LHCN-M2 (cell line): ENCODE results near the gene TERB1. TPM values are rescaled to one million over a fixed set of nuclear protein-coding genes. Genes with fewer than 3 reads are reported as not detected.

Source experiments
- DNase-seq: peaks from one replicate; pipeline ENCODE4 v3.0.0-alpha.2; 2012; ENCODE audit warnings: low read depth
- polyA plus RNA-seq: library from polyadenylated mRNA; unstranded; fragments of >200 nt; gene quantifications from one replicate; pipeline ENCODE4 v1.2.1, GENCODE V29; 2012; ENCODE audit warnings: missing spikeins
- total RNA-seq: library from RNA; depleted of rRNA; stranded (reverse); fragments of >200 nt; gene quantifications from 2 replicates; pipeline ENCODE4 v1.2.3, GENCODE V29; 2014; rRNA removed

The TERB1 gene, protein sequence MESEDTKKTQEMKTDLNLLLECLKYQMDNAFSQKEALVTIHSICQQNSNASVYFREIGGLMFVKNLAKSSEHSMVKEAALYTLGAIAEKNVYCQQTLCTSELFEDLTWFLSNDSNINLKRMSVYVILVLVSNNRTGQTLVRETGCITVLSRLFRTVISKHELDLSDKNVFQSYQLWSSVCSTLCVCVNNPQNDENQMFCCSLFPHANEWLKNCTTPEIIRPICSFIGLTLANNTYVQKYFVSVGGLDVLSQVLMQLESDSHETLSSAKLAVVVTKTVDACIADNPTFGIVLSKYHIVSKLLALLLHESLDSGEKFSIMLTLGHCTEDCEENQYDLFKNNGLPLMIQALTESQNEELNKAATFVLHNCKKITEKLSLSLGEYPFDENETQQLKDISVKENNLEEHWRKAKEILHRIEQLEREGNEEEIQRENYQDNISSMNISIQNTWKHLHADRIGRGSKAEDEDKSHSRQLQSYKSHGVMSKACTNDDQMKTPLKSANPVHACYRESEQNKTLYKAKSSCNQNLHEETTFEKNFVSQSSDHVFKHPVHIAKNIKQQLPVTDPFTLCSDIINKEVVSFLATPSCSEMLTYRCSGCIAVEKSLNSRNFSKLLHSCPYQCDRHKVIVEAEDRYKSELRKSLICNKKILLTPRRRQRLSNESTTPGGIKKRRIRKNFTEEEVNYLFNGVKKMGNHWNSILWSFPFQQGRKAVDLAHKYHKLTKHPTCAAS
- total RNA-seq = not detected in 2 replicates
- not detected for polyA plus RNA-seq

DNA sequence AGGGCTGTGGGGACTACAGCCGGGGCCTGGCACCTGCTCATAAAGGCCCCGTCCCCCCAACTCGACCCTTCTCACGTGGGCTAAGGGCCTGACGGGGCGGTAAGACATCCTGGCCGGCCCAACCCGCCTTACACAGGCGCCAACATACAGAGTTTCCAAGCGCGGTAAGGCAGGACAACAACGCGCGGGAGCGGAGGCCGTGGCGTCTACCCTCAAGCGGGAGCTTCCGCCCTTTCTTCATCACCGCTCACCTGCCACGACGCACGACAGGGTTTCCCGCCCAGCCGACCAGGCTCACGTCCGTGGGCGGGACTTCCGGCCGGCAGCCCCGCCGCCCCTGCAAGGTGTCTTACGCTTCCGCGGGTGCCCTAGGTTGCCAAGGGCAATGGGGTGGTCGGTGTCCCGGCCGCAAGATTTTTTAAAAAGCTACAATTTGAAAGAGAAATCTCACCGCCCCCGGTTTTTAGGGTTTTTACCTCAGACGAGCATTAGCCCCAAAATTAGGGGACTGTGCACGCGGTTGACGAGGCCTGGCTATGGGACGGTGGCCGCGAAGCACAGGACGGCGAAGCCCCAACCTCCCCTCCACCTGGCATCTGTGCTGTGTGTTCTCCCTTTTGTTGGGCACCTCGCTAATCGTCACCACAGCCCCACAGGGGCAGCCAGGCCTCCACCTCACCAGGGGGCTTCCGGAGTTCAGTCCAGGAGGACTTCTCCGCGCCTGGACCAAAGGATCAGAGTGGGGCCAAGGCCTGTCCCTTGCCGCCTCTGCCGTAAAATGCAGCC lies at the start of gene TERB1:
TSS of gene TERB1 (minus strand) at position 265 of the 786 bp plus-strand sequence. CDS start 4,786 bp downstream, outside the sequence.
- DNase-seq = no peak

DNA sequence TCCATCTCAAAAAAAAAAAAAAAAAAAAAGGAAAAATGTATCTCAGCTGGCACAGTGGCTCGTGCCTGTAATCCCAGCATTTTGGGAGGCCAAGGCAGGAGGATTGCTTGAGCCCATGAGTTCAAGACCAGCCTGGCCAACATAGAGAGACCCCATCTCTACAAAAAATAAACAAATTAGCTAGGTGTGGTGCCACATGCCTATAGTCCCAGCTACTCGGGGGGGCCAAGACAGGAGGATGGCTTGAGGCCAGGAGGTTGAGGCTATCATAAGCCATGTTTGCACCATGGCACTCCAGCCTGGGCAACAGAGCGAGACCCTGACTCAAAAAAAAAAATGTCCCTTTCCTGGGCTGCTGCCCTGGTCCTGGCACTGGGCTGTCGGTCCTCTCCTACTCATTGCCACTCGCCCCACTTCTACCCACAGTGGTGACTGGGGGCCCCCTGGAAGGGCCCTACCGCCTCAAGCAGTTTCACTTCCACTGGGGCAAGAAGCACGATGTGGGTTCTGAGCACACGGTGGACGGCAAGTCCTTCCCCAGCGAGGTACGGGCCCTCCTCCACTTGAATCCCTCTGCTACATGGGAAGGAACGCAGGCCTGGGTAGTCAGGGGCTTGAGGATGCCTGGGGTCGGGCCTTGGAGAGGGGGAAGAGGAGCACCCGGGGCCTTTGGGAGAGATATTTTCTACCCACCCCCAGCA lies 48.9 kb upstream of the TERB1 start:
- no peak for DNase-seq

DNA sequence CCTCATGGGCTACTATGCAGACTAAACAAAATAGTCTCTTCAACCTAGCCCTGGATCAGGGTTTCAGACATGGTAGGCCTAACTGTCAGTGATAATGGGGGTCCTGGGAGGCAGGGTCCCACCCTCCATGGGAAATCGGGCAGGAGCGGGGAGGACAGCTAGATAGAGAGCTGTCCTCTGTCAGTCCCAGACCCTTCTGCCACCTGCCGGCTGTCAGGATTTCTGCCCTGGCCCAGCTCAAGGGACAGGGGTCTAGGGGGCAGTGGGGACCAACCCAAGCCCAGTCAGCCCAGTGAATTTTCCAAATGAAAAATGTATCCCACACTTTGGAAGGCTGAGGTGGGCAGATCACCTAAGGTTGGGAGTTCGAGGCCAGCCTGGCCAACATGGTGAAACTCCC lies 48.2 kb upstream of the TERB1 start:
- no peak for DNase-seq

DNA sequence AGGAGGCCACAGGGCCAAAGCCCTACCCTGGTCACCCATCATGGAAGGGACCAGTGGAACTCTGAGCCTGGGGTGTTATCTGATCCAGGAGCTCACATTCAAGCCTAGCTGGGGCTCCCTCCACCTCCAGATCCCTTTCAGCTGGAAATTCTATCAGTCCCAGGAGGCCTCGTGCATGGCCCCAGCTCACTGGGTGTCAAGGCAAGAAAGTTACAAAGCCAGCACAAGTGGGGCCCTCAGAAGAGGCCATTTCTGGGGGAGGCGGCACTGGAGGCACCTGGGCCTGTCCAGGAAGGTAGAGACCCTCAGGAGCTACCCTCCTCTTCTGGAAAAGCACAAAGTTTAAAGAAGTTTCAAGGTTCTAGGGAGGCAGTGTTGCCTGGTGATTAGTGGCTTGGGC lies 47.6 kb upstream of the TERB1 start:
- no peak for DNase-seq

DNA sequence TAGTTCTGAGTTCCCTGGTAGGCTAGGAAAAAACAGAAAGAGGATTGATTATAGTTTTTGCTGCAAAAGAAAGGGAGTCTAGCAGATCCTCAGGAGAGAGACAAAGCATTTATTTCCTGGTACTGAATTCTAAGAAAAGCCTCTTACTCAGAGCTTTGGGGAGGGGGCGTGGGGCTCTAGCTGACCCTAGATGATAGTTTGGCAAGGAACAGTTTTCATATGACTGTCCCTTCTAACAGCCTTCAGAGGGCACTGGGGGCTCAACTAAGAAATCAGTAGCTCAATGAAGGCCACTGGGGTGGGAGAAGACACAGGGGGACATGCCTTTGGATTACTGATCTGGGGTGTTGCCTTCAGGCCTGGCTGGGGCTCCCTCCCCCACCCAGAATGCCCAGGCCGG lies 46.8 kb upstream of the TERB1 start:
- no peak for DNase-seq

DNA sequence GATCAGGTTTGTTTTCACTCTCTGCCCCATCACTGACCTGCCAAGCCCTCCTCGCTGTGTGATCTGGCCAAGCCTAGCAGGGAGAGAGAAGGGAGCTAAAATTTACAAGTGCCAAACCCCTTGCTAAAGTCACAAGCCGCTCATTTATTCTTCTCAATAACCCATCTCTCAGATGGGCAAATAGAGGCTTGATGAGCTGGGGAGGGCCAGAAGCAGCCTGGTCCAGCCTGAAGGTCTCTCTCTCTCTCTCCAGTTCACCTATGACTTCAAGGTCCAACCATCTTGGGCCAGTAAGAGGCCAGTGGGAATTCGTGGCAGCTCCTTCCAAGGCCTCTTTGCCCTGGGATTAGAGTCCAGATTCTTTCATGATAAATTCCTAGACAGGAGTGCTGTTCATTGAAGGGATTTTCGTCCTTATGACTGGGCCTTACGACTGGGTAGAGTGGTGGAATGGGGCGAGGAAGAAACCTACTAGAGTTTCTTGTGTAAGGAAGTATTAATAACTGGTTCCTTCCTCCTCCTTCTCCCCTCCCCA lies 46.2 kb upstream of the TERB1 start:
- DNase-seq = no peak

DNA sequence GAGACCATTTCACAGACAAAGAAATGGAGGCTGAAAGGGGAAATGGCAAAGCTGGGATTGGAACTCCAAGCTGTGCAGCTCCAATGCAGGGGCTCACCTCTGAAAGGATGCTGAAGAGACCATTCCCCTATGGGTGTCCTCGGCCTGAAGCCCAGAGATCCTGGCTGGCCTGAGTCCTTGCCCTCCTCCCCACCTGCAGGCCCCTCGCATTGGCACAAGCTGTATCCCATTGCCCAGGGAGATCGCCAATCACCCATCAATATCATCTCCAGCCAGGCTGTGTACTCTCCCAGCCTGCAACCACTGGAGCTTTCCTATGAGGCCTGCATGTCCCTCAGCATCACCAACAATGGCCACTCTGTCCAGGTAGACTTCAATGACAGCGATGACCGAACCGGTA lies 45.4 kb upstream of the TERB1 start:
- no peak for DNase-seq

DNA sequence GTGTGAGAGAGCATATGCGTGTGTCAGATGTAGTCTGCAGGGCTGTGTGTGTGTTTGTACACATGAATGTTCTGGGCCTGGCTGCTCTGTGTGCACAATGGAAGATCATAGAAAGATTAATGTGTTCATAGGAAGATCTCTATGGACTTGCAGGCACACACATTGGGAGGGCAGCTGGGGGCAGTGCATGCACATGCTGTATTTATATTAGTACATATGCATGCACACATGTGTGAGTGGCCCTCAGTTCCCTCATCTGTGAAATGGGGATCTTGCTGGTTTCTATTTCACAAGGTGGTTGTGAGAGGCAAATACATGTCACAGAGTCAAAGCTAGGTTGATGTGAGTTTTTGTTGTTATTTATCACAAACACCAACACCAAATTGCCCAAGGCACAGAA lies 44.9 kb upstream of the TERB1 start:
- no peak for DNase-seq

DNA sequence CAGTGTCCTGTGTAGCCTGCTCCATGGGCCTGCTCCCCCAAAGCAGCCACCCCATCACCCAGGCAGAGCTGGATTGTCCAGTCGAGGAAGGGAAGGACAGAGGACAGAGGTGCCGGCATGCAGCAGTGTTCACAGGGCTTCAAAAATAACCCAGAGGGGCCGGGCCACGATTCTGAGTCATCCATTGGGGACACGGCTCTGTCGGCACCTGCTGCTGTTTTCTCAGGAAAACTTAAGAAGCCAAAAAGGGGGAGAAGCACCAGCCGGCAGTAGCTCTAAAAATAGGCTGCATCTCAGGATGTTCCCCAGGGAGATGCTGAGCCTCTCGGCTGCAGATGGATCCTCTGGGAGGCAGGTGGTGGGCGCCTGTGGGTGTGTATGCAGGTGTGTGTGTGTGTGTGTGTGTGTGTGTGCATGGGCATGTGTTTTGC lies 44.4 kb upstream of the TERB1 start:
- DNase-seq = peak; percentile 84

DNA sequence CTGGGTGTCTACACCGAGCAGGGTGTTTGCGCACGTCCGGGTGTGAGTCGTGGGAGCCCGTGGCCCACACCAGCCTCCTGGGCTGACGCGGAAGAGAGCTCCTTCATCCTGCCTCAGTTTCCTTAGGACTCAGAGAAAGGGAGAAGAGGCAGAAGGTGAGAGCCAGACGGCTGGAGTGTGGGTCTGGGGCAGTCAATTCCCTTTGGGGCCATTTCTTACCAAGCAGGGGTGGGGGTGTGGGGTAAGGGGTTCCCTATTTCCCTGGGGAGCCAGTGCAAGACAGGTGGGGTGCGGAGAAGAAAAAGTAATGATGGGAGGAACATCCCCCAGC lies 43.7 kb upstream of the TERB1 start:
- DNase-seq = no peak

DNA sequence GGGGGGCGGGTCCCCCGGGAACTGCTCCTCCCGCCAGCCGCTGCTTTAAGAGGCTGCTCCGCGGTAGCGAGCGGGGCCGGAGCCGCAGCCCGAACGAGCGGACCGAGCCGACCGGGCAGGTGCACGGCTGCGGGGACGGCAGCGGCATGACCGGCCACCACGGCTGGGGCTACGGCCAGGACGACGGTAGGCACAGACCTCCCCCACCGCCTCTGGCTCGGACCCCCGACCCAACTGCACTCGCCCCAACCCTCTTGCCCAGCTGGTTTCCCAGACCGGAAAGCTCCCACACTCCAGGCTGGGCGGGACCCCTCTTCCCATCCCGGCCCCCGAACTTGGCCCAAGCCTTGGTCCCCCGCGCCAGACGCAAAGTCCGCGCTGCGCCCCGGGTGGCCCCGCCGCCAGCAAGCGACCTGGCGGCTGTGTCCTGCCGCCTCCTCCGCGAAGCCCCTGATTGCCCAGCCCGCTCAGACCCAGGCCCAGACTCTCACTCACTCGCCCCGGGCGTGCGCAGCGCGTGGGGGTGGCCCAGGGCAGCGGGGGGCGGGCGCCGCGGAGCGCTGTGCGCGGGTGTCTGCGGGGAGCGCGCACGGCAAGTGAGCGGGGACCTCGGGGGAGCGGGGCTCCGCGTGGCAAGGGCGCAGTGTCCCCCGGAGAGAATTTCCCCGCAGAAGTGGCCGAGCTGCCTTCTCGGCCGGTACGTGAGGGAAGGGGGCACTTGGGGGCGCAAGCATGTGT lies 43.1 kb upstream of the TERB1 start, which contains the start of gene CA7:
TSS of gene CA7 (plus strand) at position 73 of the 738 bp plus-strand sequence. CDS start at position 147, 74 bp downstream.
- DNase-seq = no peak

DNA sequence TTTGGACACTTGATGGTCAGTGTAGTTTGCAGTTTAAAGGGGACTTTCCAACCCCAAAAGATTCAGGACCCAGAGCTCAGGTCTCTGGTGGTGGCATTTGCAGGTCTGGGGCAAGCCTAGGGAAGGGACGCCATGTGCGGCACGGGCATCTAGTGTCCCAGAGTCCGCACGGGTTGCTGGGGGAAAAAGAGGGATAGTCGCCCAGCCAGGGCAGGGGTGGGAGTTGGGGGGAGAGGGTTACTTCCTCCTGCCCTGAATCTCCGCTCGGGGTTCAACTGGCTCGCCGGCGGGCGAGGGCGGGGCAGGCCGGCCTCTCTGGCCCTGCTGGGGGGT lies 42.6 kb upstream of the TERB1 start:
- DNase-seq = no peak

DNA sequence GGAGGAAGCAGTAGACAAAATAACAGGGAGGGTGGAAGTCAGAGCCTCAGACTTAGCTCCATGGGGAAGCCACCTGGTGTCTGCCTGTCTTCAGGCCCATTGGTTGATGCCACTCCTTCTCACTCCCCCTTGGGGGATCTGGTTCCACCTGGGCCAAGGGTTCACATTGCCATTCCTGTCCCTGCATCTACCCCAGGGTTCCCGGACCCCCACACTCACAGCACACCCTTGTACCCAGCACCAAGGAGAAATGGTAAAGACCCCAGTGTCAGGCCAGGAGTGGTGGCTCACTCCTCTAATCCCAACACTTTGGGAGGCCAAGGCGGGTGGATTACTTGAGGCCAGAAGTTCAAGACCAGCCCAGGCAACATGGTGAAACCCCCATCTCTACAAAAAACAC lies 41.8 kb upstream of the TERB1 start:
- no peak for DNase-seq

DNA sequence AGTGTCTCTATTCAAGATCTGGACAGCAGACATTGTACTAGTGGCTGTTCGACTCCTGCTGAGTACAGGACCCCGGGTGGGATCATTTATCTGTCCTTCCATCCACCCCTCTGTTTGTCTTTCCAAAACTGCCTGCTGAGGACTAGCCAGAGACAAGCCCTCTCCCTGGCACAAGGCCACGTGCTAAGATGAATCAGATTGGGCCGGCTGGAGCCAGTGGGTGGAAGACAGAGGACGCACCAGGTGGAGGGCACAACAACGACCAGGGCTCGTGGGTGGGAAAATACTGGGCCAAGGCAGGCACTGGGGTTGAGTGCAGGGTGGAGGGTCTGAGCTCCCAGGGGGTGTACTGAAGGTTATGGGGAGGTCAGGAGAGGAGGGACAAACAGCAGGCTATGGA lies 41.4 kb upstream of the TERB1 start:
- DNase-seq = peak; percentile 53

DNA sequence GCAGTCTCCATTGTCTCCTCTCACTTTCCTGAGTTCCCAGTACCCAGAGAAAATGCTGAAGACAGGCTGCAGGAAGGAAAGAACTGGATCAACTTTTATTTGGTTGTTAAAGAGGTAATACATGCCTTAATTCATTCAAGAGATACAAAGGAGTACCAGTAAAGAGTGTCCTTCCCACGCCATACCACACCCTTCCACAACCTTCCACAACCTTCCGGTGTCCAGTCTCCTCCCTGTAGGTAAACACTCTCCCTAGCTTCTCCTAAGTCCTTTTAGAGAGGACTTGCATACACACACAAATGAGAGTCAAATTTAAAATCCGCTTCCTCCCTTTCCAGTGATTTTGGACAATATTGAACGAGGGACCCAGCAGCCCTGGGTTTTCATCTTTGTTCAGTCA lies 40.0 kb upstream of the TERB1 start:
- DNase-seq = no peak

DNA sequence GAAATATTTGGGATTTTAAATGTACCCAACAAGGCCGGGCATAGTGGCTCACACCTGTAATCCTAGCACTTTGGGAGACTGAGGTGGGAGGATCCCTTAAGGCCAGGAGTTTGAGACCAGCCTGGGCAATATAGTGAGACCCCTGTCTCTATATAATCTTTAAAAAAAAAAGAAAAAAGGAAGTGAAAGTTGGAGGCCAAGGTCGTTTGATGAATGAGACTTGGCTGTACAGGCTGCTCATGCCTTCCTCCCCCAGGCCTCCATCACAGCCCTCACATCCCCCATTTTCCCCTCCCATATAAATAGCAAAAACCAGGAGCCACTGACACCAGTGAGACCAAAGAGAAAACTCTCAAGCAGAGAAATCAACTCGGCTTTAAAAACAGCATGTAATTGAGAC lies 39.5 kb upstream of the TERB1 start:
- no peak for DNase-seq

DNA sequence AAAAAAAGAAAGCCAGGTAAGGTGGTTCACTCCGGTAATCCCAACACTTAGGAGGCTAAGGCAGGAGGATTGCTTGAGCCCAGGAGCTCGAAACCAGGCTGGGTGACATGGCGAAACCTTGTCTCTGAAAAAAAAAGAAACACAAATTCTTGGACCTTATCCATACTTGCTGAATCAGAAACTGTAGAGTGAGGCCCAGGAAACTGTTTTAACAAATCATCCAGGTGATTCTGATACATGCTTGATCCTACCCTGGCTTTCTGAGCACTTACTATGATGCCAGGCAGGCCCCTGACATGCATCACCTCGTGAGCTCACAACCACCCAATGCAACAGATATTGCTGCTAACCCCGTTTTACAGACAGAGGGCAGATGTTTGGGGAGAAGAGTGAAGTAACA lies 33.4 kb upstream of the TERB1 start:
- no peak for DNase-seq

DNA sequence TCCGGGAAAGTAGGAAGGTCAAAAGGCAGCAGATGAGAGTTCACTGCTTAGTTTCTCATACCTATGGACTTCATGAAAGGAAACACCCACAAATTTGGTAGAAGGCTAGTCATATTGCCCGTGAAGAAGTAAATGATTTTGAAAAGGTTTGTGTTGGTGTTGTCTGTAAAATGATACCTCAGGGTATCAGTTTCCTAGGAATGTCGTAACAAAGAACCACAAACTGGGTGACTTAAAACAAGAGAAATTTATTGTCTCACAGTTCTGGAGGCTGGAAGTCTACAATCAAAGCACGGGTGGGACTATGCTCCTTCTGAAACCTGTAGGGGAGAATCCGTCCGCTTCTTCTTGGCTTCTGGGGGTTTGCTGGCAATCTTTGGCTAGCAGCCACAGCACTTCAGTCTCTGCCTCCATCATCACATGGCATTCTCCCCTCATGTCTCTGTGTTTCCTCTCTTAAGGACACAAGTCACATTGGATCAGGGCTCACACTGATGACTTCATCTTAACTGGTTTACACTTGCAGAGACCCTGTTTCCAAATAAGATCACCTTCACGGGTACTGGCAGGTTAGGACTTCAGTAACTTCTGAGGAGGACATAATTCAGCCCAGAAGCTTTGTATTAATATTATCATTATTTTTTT lies 31.4 kb upstream of the TERB1 start:
- DNase-seq = peak; percentile 68

DNA sequence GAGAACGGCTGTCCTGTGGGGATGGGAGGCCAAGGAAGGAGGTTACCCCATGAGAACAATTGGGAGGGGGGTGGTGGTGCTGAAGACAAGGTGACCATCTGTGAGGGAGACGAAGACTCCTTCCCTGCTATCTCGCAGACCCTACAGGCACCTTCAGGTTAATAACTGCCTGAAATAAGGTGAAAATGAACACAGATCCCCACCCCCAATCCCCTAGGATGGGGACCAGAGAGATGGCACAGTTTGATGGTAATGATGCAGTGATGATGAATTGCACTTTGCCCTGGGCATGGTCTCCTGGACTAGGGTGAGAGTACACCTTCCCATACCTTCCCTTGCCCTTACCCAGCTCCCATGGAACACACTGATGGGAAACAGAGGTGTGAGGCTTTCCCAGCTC lies 30.8 kb upstream of the TERB1 start:
- DNase-seq = no peak
